ENCODE measurements around the gene SLC8A2. TPM values are rescaled to one million over a fixed set of nuclear protein-coding genes. Genes with fewer than 3 reads are reported as not detected.

SLC8A2 gene
- total and polyA plus RNA-seq, 8 donors, result 0.06 to 0.34 (median 0.20) TPM; not detected in 1

DNA sequence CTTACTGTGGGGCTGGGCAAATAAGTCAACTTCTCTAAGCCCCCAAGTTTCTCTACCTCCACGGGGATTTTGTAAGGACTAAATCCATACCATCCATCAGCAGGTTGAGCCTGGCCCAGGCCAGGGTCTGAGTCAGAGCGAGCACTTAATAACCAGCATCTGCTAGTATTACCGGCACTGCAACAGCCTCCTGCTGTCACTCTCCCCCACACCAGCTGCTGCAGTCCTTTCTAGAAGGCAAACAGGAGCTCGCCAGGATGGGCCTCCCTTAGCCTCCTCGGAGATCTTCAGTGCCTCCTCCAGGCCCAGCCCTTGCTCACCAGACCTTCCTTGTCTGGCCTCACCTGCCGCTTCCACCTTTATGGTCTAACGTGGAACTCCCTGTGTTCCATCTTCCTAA is 40.0 kb upstream of the SLC8A2 start:
- DNase-seq (peak in 1 of 4 donors; percentile 36), ATAC-seq (no peak)
- H3K4me1 ChIP-seq, result peaks cover 32 to 85% of the 10 kb centered on the region in 2 donors
- no peaks in the 10 kb centered on the region for H3K27me3 ChIP-seq
- peak overlapping the region; percentile 55 to 60 for H3K27ac ChIP-seq
- intact Hi-C loops (cut with DNase I), result loop anchor here in 1 of 2 donors (10.0 kb wide), 1 partner anchor 193 kb away; no protein-coding TSS in a partner anchor
- no peak overlapping the region for H3K4me3 ChIP-seq
- peaks cover 0 to under 1% of the 10 kb centered on the region in 2 donors for H3K36me3 ChIP-seq
- no peaks in the 10 kb centered on the region for H3K9me3 ChIP-seq
- TF ChIP-seq CTCF (IDR thresholded peaks at IDR 0.05), result no peak

DNA sequence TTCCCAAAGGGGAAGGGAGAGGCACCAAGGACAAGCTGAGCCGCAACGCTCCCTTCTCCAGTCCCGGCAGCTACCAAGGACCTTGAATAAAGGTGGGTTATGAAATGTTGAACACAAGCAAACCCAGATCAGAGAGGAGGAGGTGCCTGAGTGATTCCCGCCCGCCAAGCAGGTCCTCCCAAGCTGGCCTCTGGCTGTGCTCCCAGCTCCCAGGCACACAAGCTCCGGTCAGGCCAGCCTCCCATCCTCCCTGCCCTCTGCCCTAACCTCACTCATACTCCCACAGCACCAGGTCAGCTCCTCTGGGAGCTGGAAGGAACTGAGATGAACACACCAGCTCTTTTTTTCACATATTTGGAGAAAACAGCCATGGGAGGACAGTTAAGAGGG is 39.4 kb upstream of the SLC8A2 start:
- Histone ChIP-seq H3K4me3 (no peak overlapping the region), H3K27ac (peak overlapping the region in 1 of 2 donors; percentile 55), H3K4me1 (peaks cover 32 to 81% of the 10 kb centered on the region in 2 donors), H3K27me3 (no peaks in the 10 kb centered on the region), H3K9me3 (no peaks in the 10 kb centered on the region), H3K36me3 (peaks cover 0 to 6% of the 10 kb centered on the region in 2 donors)
- no peak for TF ChIP-seq CTCF (IDR thresholded peaks at IDR 0.05)
- no peak for ATAC-seq
- DNase-seq, result peak in 1 of 4 donors; percentile 60
- intact Hi-C loops (cut with DNase I), result loop anchor here in 1 of 2 donors (10.0 kb wide), 1 partner anchor 194 kb away; no protein-coding TSS in a partner anchor

DNA sequence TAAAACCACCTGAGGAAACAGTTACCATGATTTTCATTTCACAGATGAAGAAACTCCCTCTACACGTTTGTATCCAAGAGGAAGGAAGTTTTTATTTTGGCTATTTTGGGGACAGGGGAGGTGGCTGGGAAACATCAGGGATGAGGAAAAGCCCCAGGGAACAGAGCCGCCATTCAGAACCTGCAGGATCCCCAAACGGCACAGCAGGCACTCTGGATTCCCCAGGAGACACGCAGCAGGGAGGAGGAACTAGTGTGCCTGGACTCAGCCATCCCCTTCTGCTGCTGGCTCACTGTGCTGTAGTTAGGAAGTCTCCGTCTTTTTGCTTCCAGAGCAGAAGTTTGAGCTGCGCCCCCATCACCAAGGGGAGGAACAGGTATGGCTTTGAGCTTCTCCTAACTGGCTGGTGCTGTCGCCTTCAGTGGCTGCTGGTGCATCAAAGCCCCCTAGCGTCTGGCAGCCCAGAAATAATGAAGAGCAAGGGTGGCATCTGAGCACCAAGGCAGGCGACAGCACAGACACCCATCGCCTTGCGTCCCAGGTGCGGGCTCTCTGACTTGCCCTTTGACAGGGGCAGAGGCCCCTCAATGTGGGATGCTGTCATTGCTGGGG is 38.9 kb upstream of the SLC8A2 start:
- ATAC-seq (no peak), DNase-seq (peak in 1 of 4 donors; percentile 33)
- intact Hi-C loops (cut with DNase I), result loop anchor here in 1 of 2 donors (10.0 kb wide), 1 partner anchor 194 kb away; no protein-coding TSS in a partner anchor
- H3K27me3 ChIP-seq, result no peaks in the 10 kb centered on the region
- no peaks in the 10 kb centered on the region for H3K9me3 ChIP-seq
- TF ChIP-seq CTCF (IDR thresholded peaks at IDR 0.05), result no peak
- H3K27ac ChIP-seq, result no peak overlapping the region
- H3K4me1 ChIP-seq, result peaks cover 32 to 76% of the 10 kb centered on the region in 2 donors
- H3K4me3 ChIP-seq, result no peak overlapping the region
- peaks cover 0 to 11% of the 10 kb centered on the region in 2 donors for H3K36me3 ChIP-seq

DNA sequence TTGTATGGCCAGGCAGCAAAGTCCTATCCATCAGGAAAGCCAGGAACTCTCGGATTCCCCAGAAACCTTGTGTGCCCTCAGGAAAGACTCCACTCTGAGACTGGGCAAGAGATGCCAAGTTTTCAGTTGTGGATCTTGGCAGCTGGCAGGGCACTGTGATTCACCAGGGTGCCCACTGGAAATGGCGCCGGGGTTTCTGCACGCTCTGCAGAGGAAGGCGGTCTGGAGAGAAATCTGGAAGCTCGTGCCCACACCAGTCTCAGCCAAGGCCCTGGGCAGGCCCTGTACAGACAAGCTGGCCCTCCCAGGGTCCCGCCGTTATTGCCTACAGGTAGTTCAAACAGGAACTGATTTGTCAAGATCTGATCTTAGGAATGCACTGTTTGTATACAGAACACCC is 38.3 kb upstream of the SLC8A2 start:
- no peak for ATAC-seq
- no peak overlapping the region for H3K4me3 ChIP-seq
- intact Hi-C loops (cut with DNase I), result loop anchor here in 1 of 2 donors (10.0 kb wide), 1 partner anchor 195 kb away; no protein-coding TSS in a partner anchor
- peaks cover 0 to 18% of the 10 kb centered on the region in 2 donors for H3K36me3 ChIP-seq
- peak in 1 of 4 donors; percentile 48 for DNase-seq
- no peaks in the 10 kb centered on the region for H3K9me3 ChIP-seq
- no peak overlapping the region for H3K27ac ChIP-seq
- peaks cover 32 to 76% of the 10 kb centered on the region in 2 donors for H3K4me1 ChIP-seq
- no peaks in the 10 kb centered on the region for H3K27me3 ChIP-seq
- no peak for TF ChIP-seq CTCF (IDR thresholded peaks at IDR 0.05)

DNA sequence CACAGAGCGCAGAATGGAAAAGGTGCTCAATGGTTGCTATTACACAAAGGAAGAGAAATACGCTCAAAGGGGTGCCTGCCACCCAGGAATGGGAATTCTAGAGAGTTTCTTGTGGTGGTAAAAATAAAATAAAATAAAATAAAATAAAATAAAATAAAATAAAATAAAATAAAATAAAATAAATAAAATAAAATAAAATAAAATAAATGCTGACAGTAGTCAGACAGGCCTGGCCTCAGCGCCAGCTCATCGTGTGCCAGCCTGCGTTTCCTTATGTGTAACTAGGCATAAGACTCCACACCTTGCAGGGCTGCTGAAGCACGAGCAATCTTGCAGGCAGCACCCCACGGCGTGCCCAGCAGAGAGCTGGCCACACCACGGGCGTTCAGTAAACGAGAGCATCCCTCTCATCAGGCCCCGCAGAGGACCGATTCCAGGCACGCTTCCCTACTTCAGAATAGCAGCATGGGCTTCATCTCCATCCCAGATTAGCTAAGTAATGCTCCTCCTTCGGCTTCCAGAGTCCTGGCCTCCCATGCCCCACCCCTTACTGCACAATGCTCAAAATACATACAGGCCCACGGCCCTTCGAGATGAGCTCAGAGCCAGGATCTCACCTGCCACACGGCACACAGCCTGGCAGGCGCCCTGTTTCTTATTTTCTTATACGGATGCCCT is 37.6 kb upstream of the SLC8A2 start:
- peaks cover 32 to 76% of the 10 kb centered on the region in 2 donors for H3K4me1 ChIP-seq
- no peaks in the 10 kb centered on the region for H3K27me3 ChIP-seq
- H3K9me3 ChIP-seq, result no peaks in the 10 kb centered on the region
- H3K4me3 ChIP-seq, result no peak overlapping the region
- DNase-seq (peak in 1 of 4 donors; percentile 42), ATAC-seq (no peak)
- H3K27ac ChIP-seq, result no peak overlapping the region
- TF ChIP-seq CTCF (IDR thresholded peaks at IDR 0.05), result no peak
- H3K36me3 ChIP-seq, result peaks cover 0 to 18% of the 10 kb centered on the region in 2 donors
- intact Hi-C loops (cut with DNase I), result no loop called here
